Osteoblast (primary cell): ENCODE measurements around the gene LDB1. TPM values are rescaled to one million over a fixed set of nuclear protein-coding genes. Genes with fewer than 3 reads are reported as not detected.
A peak's percentile ranks its signal among the peaks of the same experiment; 100 is the strongest.

Source experiments
- DNase-seq: peaks from one replicate; pipeline ENCODE4 v3.0.0; 2011; ENCODE audit warnings: low spot score, mixed read lengths; ENCODE audit not compliant: insufficient read length; ENCODE audit errors: missing footprints
- H2AFZ ChIP-seq: 2 replicates; pipeline ENCODE4 v1.6.0; 2011; ENCODE audit warnings: mild to moderate bottlenecking, low read length
- H3K27ac ChIP-seq: 2 replicates; pipeline ENCODE4 v1.5.1; 2011; ENCODE audit warnings: mild to moderate bottlenecking, low read depth, low read length, moderate library complexity
- H3K27me3 ChIP-seq: 2 replicates; pipeline ENCODE4 v1.6.0; 2012; ENCODE audit warnings: mild to moderate bottlenecking, control low read depth, inconsistent platforms, low read length, moderate library complexity; ENCODE audit not compliant: insufficient read depth
- H3K36me3 ChIP-seq: 2 replicates; pipeline ENCODE4 v1.5.1; 2011; ENCODE audit warnings: mild to moderate bottlenecking, low read length, control low read depth, moderate library complexity; ENCODE audit not compliant: insufficient read depth
- H3K4me1 ChIP-seq: 2 replicates; pipeline ENCODE4 v1.5.1; 2011; ENCODE audit warnings: mild to moderate bottlenecking, low read length, control low read depth, moderate library complexity; ENCODE audit not compliant: insufficient read depth
- H3K4me2 ChIP-seq: 2 replicates; pipeline ENCODE4 v1.6.0; 2011; ENCODE audit warnings: mild to moderate bottlenecking, low read length; ENCODE audit not compliant: insufficient read depth
- H3K4me3 ChIP-seq: fragments of 200-600 bp; sonication (generic); 3 replicates; pipeline ENCODE4 v1.5.1; 2012; ENCODE audit warnings: mild to moderate bottlenecking, low read length, inconsistent platforms; ENCODE audit not compliant: insufficient read depth
- H3K79me2 ChIP-seq: 2 replicates; pipeline ENCODE4 v1.6.0; 2012; ENCODE audit warnings: mild to moderate bottlenecking, low read length, control low read depth, inconsistent platforms; ENCODE audit not compliant: insufficient read depth
- H3K9me3 ChIP-seq: 2 replicates; pipeline ENCODE4 v1.5.1; 2011; ENCODE audit warnings: low read depth, low read length, control low read depth
- H4K20me1 ChIP-seq: 2 replicates; pipeline ENCODE4 v1.6.0; 2012; ENCODE audit warnings: mild to moderate bottlenecking, low read length, control low read depth; ENCODE audit not compliant: insufficient read depth
- total RNA-seq: library from RNA; depleted of rRNA; stranded (reverse); fragments of >200 nt; gene quantifications from 2 replicates; pipeline ENCODE4 v1.2.3, GENCODE V29; 2012
- TF ChIP-seq, protein P1 (sequence below): IDR thresholded peaks from 2 replicates; pipeline ENCODE4 v1.5.1; 2011; ENCODE audit warnings: mild to moderate bottlenecking, low read depth, low read length, moderate library complexity; ENCODE audit errors: extremely low read depth

Gene LDB1, protein sequence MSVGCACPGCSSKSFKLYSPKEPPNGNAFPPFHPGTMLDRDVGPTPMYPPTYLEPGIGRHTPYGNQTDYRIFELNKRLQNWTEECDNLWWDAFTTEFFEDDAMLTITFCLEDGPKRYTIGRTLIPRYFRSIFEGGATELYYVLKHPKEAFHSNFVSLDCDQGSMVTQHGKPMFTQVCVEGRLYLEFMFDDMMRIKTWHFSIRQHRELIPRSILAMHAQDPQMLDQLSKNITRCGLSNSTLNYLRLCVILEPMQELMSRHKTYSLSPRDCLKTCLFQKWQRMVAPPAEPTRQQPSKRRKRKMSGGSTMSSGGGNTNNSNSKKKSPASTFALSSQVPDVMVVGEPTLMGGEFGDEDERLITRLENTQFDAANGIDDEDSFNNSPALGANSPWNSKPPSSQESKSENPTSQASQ
- total RNA-seq: 62.2 and 63.6 TPM in 2 replicates

- no peaks in the 10 kb centered on the region for H3K9me3 ChIP-seq
- peaks cover 53% of the 10 kb centered on the region for H3K4me1 ChIP-seq
- peaks cover 2% of the 10 kb centered on the region for H4K20me1 ChIP-seq
- peak within 1 kb of the TSS; percentile 91 for H3K4me3 ChIP-seq
- H3K27me3 ChIP-seq: no peaks in the 10 kb centered on the region
- H3K4me2 ChIP-seq: peak within 1 kb of the TSS; percentile 96
- peak within 1 kb of the TSS; percentile 63 for H3K27ac ChIP-seq
- DNase-seq: peak; percentile 95
- peak within 1 kb of the TSS; percentile 80 for H2AFZ ChIP-seq
- TF ChIP-seq, protein P1, sequence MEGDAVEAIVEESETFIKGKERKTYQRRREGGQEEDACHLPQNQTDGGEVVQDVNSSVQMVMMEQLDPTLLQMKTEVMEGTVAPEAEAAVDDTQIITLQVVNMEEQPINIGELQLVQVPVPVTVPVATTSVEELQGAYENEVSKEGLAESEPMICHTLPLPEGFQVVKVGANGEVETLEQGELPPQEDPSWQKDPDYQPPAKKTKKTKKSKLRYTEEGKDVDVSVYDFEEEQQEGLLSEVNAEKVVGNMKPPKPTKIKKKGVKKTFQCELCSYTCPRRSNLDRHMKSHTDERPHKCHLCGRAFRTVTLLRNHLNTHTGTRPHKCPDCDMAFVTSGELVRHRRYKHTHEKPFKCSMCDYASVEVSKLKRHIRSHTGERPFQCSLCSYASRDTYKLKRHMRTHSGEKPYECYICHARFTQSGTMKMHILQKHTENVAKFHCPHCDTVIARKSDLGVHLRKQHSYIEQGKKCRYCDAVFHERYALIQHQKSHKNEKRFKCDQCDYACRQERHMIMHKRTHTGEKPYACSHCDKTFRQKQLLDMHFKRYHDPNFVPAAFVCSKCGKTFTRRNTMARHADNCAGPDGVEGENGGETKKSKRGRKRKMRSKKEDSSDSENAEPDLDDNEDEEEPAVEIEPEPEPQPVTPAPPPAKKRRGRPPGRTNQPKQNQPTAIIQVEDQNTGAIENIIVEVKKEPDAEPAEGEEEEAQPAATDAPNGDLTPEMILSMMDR: no peak
- H3K36me3 ChIP-seq: no peaks in the 10 kb centered on the region
- peaks cover 40% of the 10 kb centered on the region for H3K79me2 ChIP-seq
Observed at GRCh38 chr10:102120142-102120990, at the start of gene LDB1. LDB1 (minus strand) TSS chr10:102120368; CDS start chr10:102120110, 258 bp downstream.

- Histone ChIP-seq H3K4me2 (no peak overlapping the region), H3K79me2 (no peaks in the 10 kb centered on the region), H3K36me3 (peaks cover 11% of the 10 kb centered on the region), H3K9me3 (no peaks in the 10 kb centered on the region), H3K27me3 (no peaks in the 10 kb centered on the region), H3K4me1 (peaks cover 3% of the 10 kb centered on the region), H3K4me3 (no peak overlapping the region), H2AFZ (no peak overlapping the region), H4K20me1 (peaks cover 6% of the 10 kb centered on the region), H3K27ac (no peak overlapping the region)
- DNase-seq: no peak
- TF ChIP-seq, protein P1: no peak
Observed at GRCh38 chr10:102167861-102168260, 47.7 kb upstream of the LDB1 start.

DNA sequence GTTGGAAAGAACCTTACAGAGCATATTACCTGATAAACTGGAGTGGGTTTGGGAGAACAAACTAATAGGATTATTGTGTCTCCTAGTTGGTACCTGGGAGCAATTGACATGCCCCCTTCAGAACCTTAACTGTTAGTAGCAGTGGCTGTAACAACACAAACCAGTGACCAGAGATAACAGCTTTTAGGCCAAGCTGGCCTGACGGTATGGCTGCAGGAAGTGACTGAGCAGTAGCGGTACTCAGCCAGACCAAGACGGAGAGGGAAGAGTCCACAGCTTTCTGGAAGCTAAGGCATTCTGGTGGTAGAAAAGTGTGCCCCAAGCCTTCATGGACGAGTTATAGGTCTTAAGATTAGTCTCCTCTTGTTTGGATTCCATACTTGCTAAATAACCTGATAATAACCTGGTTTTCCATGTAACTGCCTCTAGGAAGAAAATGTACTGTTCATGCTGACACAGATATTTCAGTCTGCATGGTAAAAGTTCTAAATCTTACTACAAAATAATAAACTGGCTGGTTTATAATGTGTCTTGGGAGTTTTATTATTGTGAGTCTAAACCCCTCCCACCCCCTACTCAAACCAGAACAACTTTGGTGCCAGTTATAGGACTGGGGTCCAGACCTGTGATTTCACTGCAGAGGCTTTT, 43.3 kb upstream of the LDB1 start:
- Histone ChIP-seq H3K27ac (no peak overlapping the region), H3K4me1 (peaks cover 9% of the 10 kb centered on the region), H3K36me3 (peaks cover 55% of the 10 kb centered on the region), H3K4me2 (no peak overlapping the region), H3K27me3 (no peaks in the 10 kb centered on the region), H3K9me3 (no peaks in the 10 kb centered on the region), H3K79me2 (no peaks in the 10 kb centered on the region), H4K20me1 (peaks cover 23% of the 10 kb centered on the region), H2AFZ (no peak overlapping the region), H3K4me3 (no peak overlapping the region)
- TF ChIP-seq, protein P1: no peak
- no peak for DNase-seq
